ENCODE data around the gene METTL25B.
"Not testable (repeated sequence)": the region's sequence is repeated elsewhere in the genome, so short reads cannot be mapped to it uniquely, and the experiment has no call there.

Gene METTL25B

DNA sequence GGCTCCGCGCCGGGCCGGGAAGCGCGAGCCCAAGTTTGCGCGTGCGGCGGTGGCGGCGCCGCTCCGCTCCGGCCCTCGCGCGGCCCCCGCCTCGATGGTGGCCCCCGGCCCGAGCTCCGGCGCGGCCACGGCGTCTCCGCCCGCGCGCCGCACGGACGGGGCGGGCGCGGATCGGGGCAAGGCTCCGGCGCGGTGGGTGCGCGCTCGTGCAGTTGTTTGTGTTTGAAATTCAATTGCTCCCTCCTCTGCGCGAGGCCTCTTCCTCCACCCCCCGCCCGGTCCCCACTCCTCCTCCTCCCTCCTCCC lies 23.1 kb downstream of the METTL25B start, which contains the start of gene HDGF:
HDGF (minus strand) TSS at position 225 of the 306 bp plus-strand sequence. CDS start 246 bp downstream, outside the sequence.
- Histone ChIP-seq H3K9me3 (ENCODE audit: control insufficient read depth in 1 of 2, low read length in 2 of 2) (no peaks in the 10 kb centered on the region), H3K27ac (ENCODE audit: low read length) (peak within 1 kb of the TSS; percentile 96), H3K36me3 (ENCODE audit: control insufficient read depth in 1 of 2, insufficient read depth in 2 of 2, low read length in 2 of 2) (peaks cover 0 to 19% of the 10 kb centered on the region in 2 donors), H3K4me1 (ENCODE audit: control insufficient read depth in 1 of 2, insufficient read depth in 2 of 2, low read length in 2 of 2) (peaks cover 34 to 48% of the 10 kb centered on the region in 2 donors), H3K4me3 (ENCODE audit: low read depth in 1 of 2, low read length in 2 of 2) (peak within 1 kb of the TSS; percentile 90 to 96), H3K27me3 (ENCODE audit: low read depth, low read length) (no peaks in the 10 kb centered on the region)

DNA sequence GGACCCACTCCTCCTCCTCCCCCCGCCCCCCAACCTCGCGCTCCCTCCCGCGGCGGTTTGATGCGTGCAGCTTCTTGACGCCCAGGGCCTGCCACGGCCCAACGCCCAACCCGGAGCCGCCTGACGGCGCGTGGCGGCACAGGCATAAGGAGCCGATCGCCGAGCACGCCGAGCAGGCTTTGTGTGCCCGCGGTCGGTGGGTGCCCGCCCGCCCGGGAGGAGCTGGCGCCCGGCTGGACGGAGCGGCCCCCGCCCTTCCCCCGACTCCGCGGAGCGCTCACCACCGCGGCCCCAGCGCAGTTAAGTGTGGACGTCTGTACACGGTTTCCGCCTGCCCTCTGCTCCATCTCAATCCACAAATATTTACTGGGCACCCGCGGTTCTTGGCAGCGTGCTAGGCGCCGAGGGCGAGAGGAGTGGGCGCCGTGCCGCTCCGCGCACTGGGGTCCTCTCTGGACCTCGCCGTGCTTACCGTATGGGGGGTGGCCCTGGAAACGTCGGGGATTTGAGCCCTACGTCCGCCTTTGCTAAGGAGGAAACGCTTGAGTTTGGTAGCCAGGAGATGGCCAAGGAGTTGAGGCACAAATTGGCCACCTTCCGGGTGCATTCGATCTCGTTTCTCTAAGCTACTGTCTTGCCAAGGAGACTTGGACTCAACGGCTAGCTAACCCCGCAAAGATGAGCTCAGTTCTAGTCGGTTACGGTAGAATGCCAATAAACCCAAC lies 23.6 kb downstream of the METTL25B start:
- Histone ChIP-seq H3K4me3 (ENCODE audit: low read depth in 1 of 2, low read length in 2 of 2) (peak overlapping the region; percentile 90 to 96), H3K4me1 (ENCODE audit: control insufficient read depth in 1 of 2, insufficient read depth in 2 of 2, low read length in 2 of 2) (peaks cover 34 to 45% of the 10 kb centered on the region in 2 donors), H3K9me3 (ENCODE audit: control insufficient read depth in 1 of 2, low read length in 2 of 2) (no peaks in the 10 kb centered on the region), H3K36me3 (ENCODE audit: control insufficient read depth in 1 of 2, insufficient read depth in 2 of 2, low read length in 2 of 2) (peaks cover 0 to 15% of the 10 kb centered on the region in 2 donors), H3K27ac (ENCODE audit: low read length) (peak overlapping the region; percentile 91), H3K27me3 (ENCODE audit: low read depth, low read length) (no peaks in the 10 kb centered on the region)

DNA sequence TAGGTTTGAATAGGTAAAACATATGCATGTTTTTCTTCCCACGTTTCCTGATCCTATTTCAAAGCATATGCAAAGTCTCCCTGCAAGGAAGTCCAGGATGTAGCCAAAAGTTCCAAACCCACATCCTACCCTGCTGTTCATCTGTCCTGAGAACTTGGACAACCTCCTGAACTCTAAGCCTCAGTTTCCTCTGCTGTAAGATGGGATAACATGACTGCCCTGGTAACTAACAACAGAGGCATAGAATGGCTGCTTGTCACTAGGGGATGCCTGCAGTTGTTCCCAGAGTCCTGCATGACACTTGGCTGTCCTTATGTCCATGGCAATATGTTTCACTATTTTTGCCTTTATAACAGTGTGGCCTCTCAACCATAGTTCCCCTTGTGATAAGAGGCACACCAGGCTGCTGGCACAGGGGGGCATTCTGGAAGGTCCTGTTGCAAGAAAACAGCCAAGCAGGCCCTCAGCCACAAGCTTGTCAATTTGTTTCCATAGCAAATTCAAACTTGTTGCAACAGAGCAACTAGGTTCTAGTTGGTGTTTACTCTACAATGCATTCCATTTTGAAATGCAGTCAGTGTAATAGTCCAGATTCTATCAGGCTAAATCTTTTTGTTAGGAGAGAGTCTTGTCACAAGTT lies 24.7 kb downstream of the METTL25B start:
- H3K4me3 ChIP-seq (ENCODE audit: low read depth in 1 of 2, low read length in 2 of 2) = peak overlapping the region; percentile 90 to 96
- peaks cover 29 to 38% of the 10 kb centered on the region in 2 donors for H3K4me1 ChIP-seq (ENCODE audit: control insufficient read depth in 1 of 2, insufficient read depth in 2 of 2, low read length in 2 of 2)
- no peaks in the 10 kb centered on the region for H3K9me3 ChIP-seq (ENCODE audit: control insufficient read depth in 1 of 2, low read length in 2 of 2)
- no peak overlapping the region for H3K27ac ChIP-seq (ENCODE audit: low read length)
- no peaks in the 10 kb centered on the region for H3K27me3 ChIP-seq (ENCODE audit: low read depth, low read length)
- peaks cover 0 to 11% of the 10 kb centered on the region in 2 donors for H3K36me3 ChIP-seq (ENCODE audit: control insufficient read depth in 1 of 2, insufficient read depth in 2 of 2, low read length in 2 of 2)

DNA sequence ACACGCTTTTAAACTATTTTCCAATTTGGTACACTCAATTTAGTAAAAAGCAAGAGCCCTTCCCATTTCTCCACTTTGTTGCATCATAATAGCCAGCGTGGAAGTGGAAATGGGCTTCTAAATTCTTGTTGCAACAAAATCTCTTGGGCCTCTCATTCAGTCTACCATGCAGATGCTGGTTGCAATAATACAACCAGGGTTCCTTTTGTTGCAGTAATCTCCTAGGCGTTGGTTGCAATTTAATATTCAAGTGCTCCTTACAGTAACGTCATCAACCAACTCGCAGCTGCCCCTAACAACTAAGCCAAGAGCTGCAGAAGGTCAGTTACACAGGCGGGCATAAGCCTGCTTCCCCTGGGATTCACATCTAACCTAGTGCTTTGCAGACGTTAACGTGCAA lies 25.9 kb downstream of the METTL25B start:
- Histone ChIP-seq H3K4me1 (ENCODE audit: control insufficient read depth in 1 of 2, insufficient read depth in 2 of 2, low read length in 2 of 2) (peaks cover 16 to 25% of the 10 kb centered on the region in 2 donors), H3K27ac (ENCODE audit: low read length) (no peak overlapping the region), H3K36me3 (ENCODE audit: control insufficient read depth in 1 of 2, insufficient read depth in 2 of 2, low read length in 2 of 2) (peaks cover 0 to 7% of the 10 kb centered on the region in 2 donors), H3K4me3 (ENCODE audit: low read depth in 1 of 2, low read length in 2 of 2) (no peak overlapping the region), H3K9me3 (ENCODE audit: control insufficient read depth in 1 of 2, low read length in 2 of 2) (no peaks in the 10 kb centered on the region), H3K27me3 (ENCODE audit: low read depth, low read length) (no peaks in the 10 kb centered on the region)

DNA sequence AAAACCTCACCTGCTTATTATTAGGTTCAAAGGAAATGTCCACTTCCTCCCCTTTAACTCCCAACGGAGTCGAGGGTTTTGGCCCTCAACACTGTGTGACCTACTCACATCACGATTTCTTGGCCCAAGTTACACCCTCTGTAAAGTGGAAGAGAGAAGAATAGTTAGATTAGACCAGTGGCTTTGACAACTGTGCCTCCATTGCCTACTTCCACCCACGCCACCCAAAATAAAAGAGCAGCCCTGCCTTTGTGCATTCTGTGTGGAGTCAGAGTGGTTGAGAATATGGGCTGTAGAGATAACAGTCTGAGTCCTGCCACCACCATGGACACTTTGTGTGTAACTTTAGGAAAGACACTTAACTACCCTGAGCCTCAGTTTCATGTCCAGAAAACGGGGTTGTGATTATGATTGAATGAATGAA lies 27.3 kb downstream of the METTL25B start:
- H3K36me3 ChIP-seq (ENCODE audit: control insufficient read depth in 1 of 2, insufficient read depth in 2 of 2, low read length in 2 of 2) = peaks cover 0 to 3% of the 10 kb centered on the region in 2 donors
- no peak overlapping the region for H3K4me3 ChIP-seq (ENCODE audit: low read depth in 1 of 2, low read length in 2 of 2)
- H3K27me3 ChIP-seq (ENCODE audit: low read depth, low read length) = no peaks in the 10 kb centered on the region
- no peaks in the 10 kb centered on the region for H3K9me3 ChIP-seq (ENCODE audit: control insufficient read depth in 1 of 2, low read length in 2 of 2)
- H3K27ac ChIP-seq (ENCODE audit: low read length) = no peak overlapping the region
- peaks cover 8 to 13% of the 10 kb centered on the region in 2 donors for H3K4me1 ChIP-seq (ENCODE audit: control insufficient read depth in 1 of 2, insufficient read depth in 2 of 2, low read length in 2 of 2)

DNA sequence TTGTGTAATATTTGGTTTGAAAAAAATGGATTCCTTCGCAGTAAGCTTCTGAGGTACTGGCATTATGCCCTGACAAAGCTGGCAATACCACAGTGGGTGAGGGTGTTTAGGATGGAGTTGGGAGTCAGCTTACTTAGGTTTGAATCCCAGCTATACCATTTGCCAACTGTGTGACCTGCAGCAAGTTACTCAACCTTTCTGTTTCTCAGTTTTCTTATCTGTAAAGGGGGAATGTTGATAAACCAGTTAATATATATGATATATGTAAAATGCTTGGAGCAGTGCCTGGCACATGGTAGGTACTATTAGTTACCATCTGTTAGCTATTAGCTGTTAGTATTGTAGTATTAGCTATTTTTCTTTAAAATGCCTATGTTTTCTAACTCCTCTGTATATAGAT lies 28.1 kb downstream of the METTL25B start:
- Histone ChIP-seq H3K4me1 (ENCODE audit: control insufficient read depth in 1 of 2, insufficient read depth in 2 of 2, low read length in 2 of 2) (peaks cover 8 to 13% of the 10 kb centered on the region in 2 donors), H3K27ac (ENCODE audit: low read length) (no peak overlapping the region), H3K9me3 (ENCODE audit: control insufficient read depth in 1 of 2, low read length in 2 of 2) (no peaks in the 10 kb centered on the region), H3K27me3 (ENCODE audit: low read depth, low read length) (no peaks in the 10 kb centered on the region), H3K4me3 (ENCODE audit: low read depth in 1 of 2, low read length in 2 of 2) (no peak overlapping the region), H3K36me3 (ENCODE audit: control insufficient read depth in 1 of 2, insufficient read depth in 2 of 2, low read length in 2 of 2) (no peaks in the 10 kb centered on the region)

DNA sequence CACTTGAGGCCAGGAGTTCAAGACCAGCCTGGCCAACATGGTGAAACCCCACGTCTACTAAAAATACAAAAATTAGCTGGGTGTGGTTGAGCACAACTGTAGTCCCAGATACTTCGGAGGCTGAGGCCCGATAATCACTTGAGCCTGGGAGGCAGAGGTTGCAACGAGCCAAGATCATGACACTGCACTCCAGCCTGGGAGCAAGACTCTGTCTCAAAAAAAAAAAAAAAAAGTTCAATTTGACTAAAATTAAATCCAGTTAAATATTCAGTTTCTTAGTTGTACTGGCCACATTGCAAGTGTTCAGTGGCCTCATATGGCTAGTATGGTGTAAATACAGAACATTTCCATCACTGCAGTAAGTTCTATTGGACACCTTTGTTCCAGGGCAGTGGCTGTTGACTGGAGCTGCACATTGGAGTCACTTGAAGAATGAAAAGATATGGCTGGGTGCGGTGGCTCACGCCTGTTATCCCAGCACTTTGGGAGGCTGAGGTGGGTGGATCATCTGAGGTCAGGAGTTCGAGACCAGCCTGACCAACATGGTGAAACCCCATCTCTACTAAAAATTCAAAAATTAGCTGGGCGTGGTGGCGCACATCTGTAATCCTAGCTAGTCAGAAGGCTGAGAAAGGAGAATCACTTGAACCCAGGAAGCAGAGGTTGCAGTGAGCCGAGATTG lies 29.4 kb downstream of the METTL25B start:
- H3K9me3 ChIP-seq (ENCODE audit: control insufficient read depth in 1 of 2, low read length in 2 of 2); H3K27ac ChIP-seq (ENCODE audit: low read length); H3K36me3 ChIP-seq (ENCODE audit: control insufficient read depth in 1 of 2, insufficient read depth in 2 of 2, low read length in 2 of 2); H3K27me3 ChIP-seq (ENCODE audit: low read depth, low read length); H3K4me3 ChIP-seq (ENCODE audit: low read depth in 1 of 2, low read length in 2 of 2); H3K4me1 ChIP-seq (ENCODE audit: control insufficient read depth in 1 of 2, insufficient read depth in 2 of 2, low read length in 2 of 2): not testable (repeated sequence)

DNA sequence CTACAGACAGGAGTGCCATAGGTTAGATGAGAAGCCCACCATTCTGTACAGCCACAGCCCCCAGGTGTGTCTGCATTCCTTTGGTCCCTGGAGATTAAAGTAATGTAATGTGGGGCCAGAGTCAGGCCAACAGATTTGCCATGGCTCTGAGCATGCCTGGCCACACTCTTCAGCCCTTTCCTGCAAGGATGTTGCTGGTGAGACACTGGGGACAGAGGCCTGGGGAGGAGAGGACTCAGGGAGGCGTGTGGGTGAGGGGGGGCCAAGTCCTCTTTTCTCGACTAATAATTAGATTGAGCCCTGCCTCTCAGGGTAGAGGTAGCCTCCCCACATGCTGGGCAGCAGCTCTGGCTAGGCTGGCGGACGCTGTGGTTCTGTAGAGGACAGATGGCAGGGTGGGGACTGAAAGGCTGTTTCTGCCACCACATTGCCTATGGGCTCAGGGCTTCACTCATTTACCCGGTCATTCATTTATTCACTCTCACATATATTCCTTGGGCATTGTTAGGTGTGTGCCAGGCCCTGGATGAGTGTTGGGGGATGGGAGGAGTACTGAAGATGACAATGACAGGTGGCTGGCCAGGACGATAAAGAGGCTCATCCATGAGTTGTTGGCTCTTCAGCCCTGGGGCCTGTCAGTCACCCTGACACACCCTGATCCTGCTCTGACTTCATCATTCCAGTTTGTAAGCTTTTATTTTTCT lies 32.0 kb downstream of the METTL25B start:
- Histone ChIP-seq H3K9me3 (ENCODE audit: control insufficient read depth in 1 of 2, low read length in 2 of 2) (no peaks in the 10 kb centered on the region), H3K27ac (ENCODE audit: low read length) (no peak overlapping the region), H3K4me3 (ENCODE audit: low read depth in 1 of 2, low read length in 2 of 2) (no peak overlapping the region), H3K36me3 (ENCODE audit: control insufficient read depth in 1 of 2, insufficient read depth in 2 of 2, low read length in 2 of 2) (no peaks in the 10 kb centered on the region), H3K27me3 (ENCODE audit: low read depth, low read length) (no peaks in the 10 kb centered on the region), H3K4me1 (ENCODE audit: control insufficient read depth in 1 of 2, insufficient read depth in 2 of 2, low read length in 2 of 2) (no peaks in the 10 kb centered on the region)

DNA sequence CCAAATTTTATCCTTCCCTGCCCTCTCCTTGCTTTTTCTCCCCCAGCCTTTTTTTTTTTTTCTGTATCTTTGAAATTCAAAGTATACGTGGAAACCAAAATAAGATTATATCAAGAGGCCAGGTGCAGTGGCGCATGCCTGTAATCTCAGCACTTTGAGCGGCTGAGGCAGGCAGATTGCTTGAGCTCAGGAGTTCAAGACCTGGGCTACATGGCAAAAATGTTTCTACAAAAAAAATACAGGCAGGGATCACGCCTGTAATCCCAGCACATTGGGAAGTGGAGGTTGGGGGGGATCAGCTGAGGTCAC lies 32.5 kb downstream of the METTL25B start:
- peaks cover 0 to 2% of the 10 kb centered on the region in 2 donors for H3K4me1 ChIP-seq (ENCODE audit: control insufficient read depth in 1 of 2, insufficient read depth in 2 of 2, low read length in 2 of 2)
- H3K9me3 ChIP-seq (ENCODE audit: control insufficient read depth in 1 of 2, low read length in 2 of 2) = no peaks in the 10 kb centered on the region
- no peaks in the 10 kb centered on the region for H3K27me3 ChIP-seq (ENCODE audit: low read depth, low read length)
- H3K4me3 ChIP-seq (ENCODE audit: low read depth in 1 of 2, low read length in 2 of 2) = no peak overlapping the region
- no peak overlapping the region for H3K27ac ChIP-seq (ENCODE audit: low read length)
- no peaks in the 10 kb centered on the region for H3K36me3 ChIP-seq (ENCODE audit: control insufficient read depth in 1 of 2, insufficient read depth in 2 of 2, low read length in 2 of 2)

DNA sequence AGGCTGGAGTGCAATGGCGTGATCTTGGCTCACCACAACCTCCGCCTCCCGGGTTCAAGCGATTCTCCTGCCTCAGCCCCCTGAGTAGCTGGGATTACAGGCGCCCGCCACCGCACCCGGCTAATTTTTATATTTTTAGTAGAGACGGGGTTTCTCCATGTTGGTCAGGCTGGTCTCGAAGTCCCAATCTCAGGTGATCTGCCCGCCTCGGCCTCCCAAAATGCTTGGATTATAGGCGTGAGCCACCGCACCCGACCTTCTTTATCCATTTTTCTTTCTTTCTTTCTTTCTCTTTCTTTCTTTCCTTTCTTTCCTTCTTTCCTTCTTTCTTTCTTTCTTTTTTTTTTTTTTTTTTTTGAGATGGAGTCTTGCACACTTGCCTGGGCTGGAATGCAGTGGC lies 36.9 kb downstream of the METTL25B start:
- H3K27me3 ChIP-seq (ENCODE audit: low read depth, low read length); H3K9me3 ChIP-seq (ENCODE audit: control insufficient read depth in 1 of 2, low read length in 2 of 2); H3K4me3 ChIP-seq (ENCODE audit: low read depth in 1 of 2, low read length in 2 of 2); H3K27ac ChIP-seq (ENCODE audit: low read length); H3K36me3 ChIP-seq (ENCODE audit: control insufficient read depth in 1 of 2, insufficient read depth in 2 of 2, low read length in 2 of 2): not testable (repeated sequence)
- peaks cover 8 to 27% of the 10 kb centered on the region in 2 donors for H3K4me1 ChIP-seq (ENCODE audit: control insufficient read depth in 1 of 2, insufficient read depth in 2 of 2, low read length in 2 of 2)

DNA sequence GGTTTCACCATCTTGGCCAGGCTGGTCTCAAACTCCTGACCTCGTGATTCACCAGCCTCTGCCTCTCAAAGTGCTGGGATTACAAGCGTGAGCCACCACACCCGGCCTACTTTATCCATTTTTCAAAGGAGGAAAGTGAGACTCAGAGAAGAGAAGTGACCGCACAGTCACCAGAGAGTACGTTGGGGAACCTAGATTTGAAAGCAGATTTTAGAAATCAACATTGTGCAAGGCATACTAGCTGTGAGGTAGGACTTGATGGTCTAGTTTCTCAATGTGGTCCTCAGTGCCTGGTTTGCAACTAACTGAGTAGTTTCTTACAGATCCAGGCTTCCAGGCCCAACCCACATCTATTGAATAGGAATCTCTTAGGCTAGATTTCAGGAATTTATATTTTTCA lies 37.4 kb downstream of the METTL25B start:
- H3K36me3 ChIP-seq (ENCODE audit: control insufficient read depth in 1 of 2, insufficient read depth in 2 of 2, low read length in 2 of 2) = peaks cover 2 to 4% of the 10 kb centered on the region in 2 donors
- no peaks in the 10 kb centered on the region for H3K27me3 ChIP-seq (ENCODE audit: low read depth, low read length)
- no peak overlapping the region for H3K27ac ChIP-seq (ENCODE audit: low read length)
- peaks cover 8 to 31% of the 10 kb centered on the region in 2 donors for H3K4me1 ChIP-seq (ENCODE audit: control insufficient read depth in 1 of 2, insufficient read depth in 2 of 2, low read length in 2 of 2)
- no peaks in the 10 kb centered on the region for H3K9me3 ChIP-seq (ENCODE audit: control insufficient read depth in 1 of 2, low read length in 2 of 2)
- H3K4me3 ChIP-seq (ENCODE audit: low read depth in 1 of 2, low read length in 2 of 2) = peak overlapping the region; percentile 80 to 82

All from muscle layer of duodenum (tissue), 2 donors.